ENCODE data around the gene IL36G. TPM values are rescaled to one million over a fixed set of nuclear protein-coding genes. Genes with fewer than 3 reads are reported as not detected.

IL36G gene
- total and polyA plus RNA-seq, 2 of the 13 experiments (the other 11 are each of a cell fraction or from before 2014, with no cell fraction given), result not detected

DNA sequence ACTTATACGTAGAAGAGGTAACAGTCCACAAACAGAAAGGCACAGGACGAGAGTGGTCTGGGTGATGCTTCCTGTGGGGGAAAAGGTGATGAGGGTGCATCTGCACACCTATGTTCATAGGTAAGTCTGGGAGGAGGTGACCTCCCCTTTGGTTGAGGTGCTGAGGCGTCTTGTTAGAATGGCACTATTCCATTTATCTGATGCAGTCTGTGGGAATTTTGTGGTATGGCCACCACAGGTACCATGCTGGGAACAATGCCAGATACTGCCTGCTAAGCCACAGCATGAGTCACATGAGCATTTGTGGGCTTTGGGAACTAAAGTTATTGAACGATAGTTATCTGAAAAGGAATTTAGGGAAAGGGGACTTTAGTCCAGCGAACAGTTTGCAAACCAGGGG is 38.9 kb upstream of the IL36G start:
- ChIA-PET CTCF (ENCODE audit: low intra/inter-chr PET ratio, low total read pairs) (no interaction called here), POLR2A (no interaction called here)
- 41% methylated on average over 5 of the region's 5 CpGs for WGBS (ENCODE audit: low lambda C conversion rate)
- no peaks in the 10 kb centered on the region for H3K36me3 ChIP-seq (replicated peaks in 1 of 2; ENCODE audit: control insufficient read depth in 1 of 2, insufficient read depth in 2 of 2, low read length in 2 of 2)
- DNase-seq (ENCODE audit: low spot score) (no peak), FAIRE-seq (no peak), ATAC-seq (no peak)
- no peaks in the 10 kb centered on the region for H3K79me2 ChIP-seq (ENCODE audit: insufficient read depth, low read length)
- TF ChIP-seq, protein P1, sequence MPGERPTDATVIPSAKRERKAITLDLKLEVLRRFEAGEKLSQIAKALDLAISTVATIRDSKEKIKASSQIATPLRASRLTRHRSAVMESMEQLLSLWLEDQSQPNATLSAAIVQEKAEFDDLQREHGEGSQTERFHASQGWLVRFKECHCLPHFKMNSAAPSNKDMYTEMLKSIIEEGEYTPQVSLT (CRISPR knock-in tag; IDR thresholded peaks at IDR 0.05; ENCODE audit: borderline replicate concordance, low read depth), result no peak
- TF ChIP-seq ZNF749 (CRISPR knock-in tag; IDR thresholded peaks at IDR 0.05; ENCODE audit: borderline replicate concordance), result no peak
- TF ChIP-seq ZNF430 (CRISPR knock-in tag; IDR thresholded peaks at IDR 0.05), result no peak
- TF ChIP-seq YEATS2 (CRISPR knock-in tag; IDR thresholded peaks at IDR 0.05; ENCODE audit: borderline replicate concordance), result no peak
- no peak for TF ChIP-seq ZNF839 (CRISPR knock-in tag; IDR thresholded peaks at IDR 0.05; ENCODE audit: borderline replicate concordance)
- TF ChIP-seq ATF7-NPFF (CRISPR knock-in tag; IDR thresholded peaks at IDR 0.05; ENCODE audit: low read depth), result no peak
- H4K20me1 ChIP-seq (ENCODE audit: insufficient read depth, low read length), result no peaks in the 10 kb centered on the region
- no TSS peak for BruUV-seq (replicated peaks)
- no peaks in the 10 kb centered on the region for H3K9me3 ChIP-seq (ENCODE audit: low read length)
- H3K4me3 ChIP-seq (replicated peaks in 1 of 3; ENCODE audit: insufficient read depth in 1 of 3, low read depth in 2 of 3, low read length in 3 of 3), result no peak overlapping the region
- H3K9ac ChIP-seq (ENCODE audit: insufficient read depth, low read depth, low read length), result no peak overlapping the region
- no peak overlapping the region for H3K27ac ChIP-seq (ENCODE audit: extremely low read length, insufficient read depth, low read length)
- H2AFZ ChIP-seq (ENCODE audit: low read length), result no peak overlapping the region
- intact Hi-C loops (cut with micrococcal nuclease; ENCODE audit: unreplicated experiment), result no loop called here
- in situ Hi-C loops (cut with HindIII; ENCODE audit: extremely low pct_ligation_motif_present, low pct_unique_long_range_greater_than_20kb), result no loop called here
- no peaks in the 10 kb centered on the region; a peak in 2 of 5 replicates for H3K27me3 ChIP-seq (ENCODE audit: control insufficient read depth in 1 of 2, insufficient read depth in 2 of 2, low read length in 2 of 2)
- peaks cover 8% of the 10 kb centered on the region; the same call in 1 of the 2 replicates for H3K4me1 ChIP-seq (ENCODE audit: insufficient read depth, low read length)
- H3K4me2 ChIP-seq (ENCODE audit: low read depth, low read length), result no peak overlapping the region

- no peak for FAIRE-seq
- Histone ChIP-seq H3K9ac (ENCODE audit: insufficient read depth, low read depth, low read length) (no peak overlapping the region), H3K4me2 (ENCODE audit: low read depth, low read length) (no peak overlapping the region), H3K9me3 (ENCODE audit: low read length) (no peaks in the 10 kb centered on the region), H3K27me3 (ENCODE audit: control insufficient read depth in 1 of 2, insufficient read depth in 2 of 2, low read length in 2 of 2) (no peaks in the 10 kb centered on the region; a peak in 2 of 5 replicates), H4K20me1 (ENCODE audit: insufficient read depth, low read length) (no peaks in the 10 kb centered on the region), H3K36me3 (replicated peaks in 1 of 2; ENCODE audit: control insufficient read depth in 1 of 2, insufficient read depth in 2 of 2, low read length in 2 of 2) (no peaks in the 10 kb centered on the region), H3K4me3 (replicated peaks in 1 of 3; ENCODE audit: insufficient read depth in 1 of 3, low read depth in 2 of 3, low read length in 3 of 3) (no peak overlapping the region), H2AFZ (ENCODE audit: low read length) (no peak overlapping the region), H3K4me1 (ENCODE audit: insufficient read depth, low read length) (peaks cover 8% of the 10 kb centered on the region; the same call in 1 of the 2 replicates), H3K79me2 (ENCODE audit: insufficient read depth, low read length) (no peaks in the 10 kb centered on the region), H3K27ac (ENCODE audit: extremely low read length, insufficient read depth, low read length) (no peak overlapping the region)
- ChIA-PET CTCF (ENCODE audit: low intra/inter-chr PET ratio, low total read pairs) (no interaction called here), POLR2A (no interaction called here)
- no TSS peak for BruUV-seq (replicated peaks)
- no peak for ATAC-seq
- in situ Hi-C loops (cut with HindIII; ENCODE audit: extremely low pct_ligation_motif_present, low pct_unique_long_range_greater_than_20kb) (no loop called here), intact Hi-C loops (cut with micrococcal nuclease; ENCODE audit: unreplicated experiment) (no loop called here)
- 44% methylated on average over 5 of the region's 5 CpGs for WGBS (ENCODE audit: low lambda C conversion rate)
- DNase-seq (ENCODE audit: low spot score), result no peak
- TF ChIP-seq TAF1 (CRISPR knock-in tag; IDR thresholded peaks at IDR 0.05), result no peak
- no peak for TF ChIP-seq KAT2B (IDR thresholded peaks at IDR 0.05; ENCODE audit: borderline replicate concordance, low read depth, low read length)
- no peak for TF ChIP-seq ZNF703 (CRISPR knock-in tag; IDR thresholded peaks at IDR 0.05; ENCODE audit: borderline replicate concordance)
- no peak for TF ChIP-seq NR2F6 (IDR thresholded peaks at IDR 0.05)
- TF ChIP-seq NR2F6 (CRISPR knock-in tag; IDR thresholded peaks at IDR 0.05), result no peak
- TF ChIP-seq SIN3B (IDR thresholded peaks at IDR 0.05; ENCODE audit: low read length), result no peak
- TF ChIP-seq SATB2 (CRISPR knock-in tag; IDR thresholded peaks at IDR 0.05), result no peak
- TF ChIP-seq ZBTB7B (CRISPR knock-in tag; IDR thresholded peaks at IDR 0.05), result no peak
- TF ChIP-seq ZNF710 (CRISPR knock-in tag; IDR thresholded peaks at IDR 0.05; ENCODE audit: borderline replicate concordance), result no peak
- no peak for TF ChIP-seq ZNF44 (CRISPR knock-in tag; IDR thresholded peaks at IDR 0.05)
- TF ChIP-seq THYN1 (CRISPR knock-in tag; IDR thresholded peaks at IDR 0.05; ENCODE audit: borderline replicate concordance, low read depth), result no peak
- no peak for TF ChIP-seq GABPB1 (CRISPR knock-in tag; IDR thresholded peaks at IDR 0.05)
- TF ChIP-seq NCOA5 (CRISPR knock-in tag; IDR thresholded peaks at IDR 0.05), result no peak
- no peak for TF ChIP-seq NFIC (IDR thresholded peaks at IDR 0.05; ENCODE audit: low read length)
Observed at GRCh38 chr2:112939425-112939824, 38.4 kb upstream of the IL36G start.

Measured in HepG2 (cell line).